Measurements from ENCODE around the gene FAM50A.

The FAM50A gene

DNA sequence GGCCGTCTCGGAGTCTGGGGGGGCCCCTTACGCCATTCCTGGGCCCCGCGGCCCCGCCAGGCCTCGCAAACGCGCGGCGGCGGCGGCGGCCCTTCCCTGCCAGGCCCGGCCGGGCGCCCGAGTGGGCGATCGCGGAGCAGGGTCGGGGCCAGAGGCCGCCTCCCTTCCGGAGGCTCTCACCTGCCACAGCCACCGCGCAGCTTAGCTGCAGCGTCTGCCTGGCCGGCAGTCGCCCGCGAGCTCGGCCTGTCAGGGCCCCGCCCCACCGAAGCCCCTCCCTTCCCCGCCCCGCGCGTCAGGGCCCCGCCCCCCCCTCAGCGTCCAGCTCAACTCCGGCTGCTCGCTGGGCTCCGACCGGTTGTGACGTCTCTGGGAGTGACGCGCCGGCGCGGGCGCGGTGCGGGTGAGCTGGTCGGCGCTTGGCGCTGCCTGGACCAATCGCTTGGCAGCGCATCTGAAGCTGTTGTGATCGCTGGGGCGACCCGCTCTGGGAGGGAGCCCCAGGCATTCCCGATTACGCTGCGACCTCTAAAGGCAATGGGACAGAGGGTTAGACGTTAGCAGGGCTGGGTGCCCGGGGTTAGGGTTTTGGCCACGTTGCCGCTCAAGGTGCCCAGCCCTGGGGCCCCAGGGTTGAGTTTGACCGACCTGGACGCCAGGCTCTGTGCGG lies 46.6 kb downstream of the FAM50A start, which contains the start of gene SLC10A3 (continued):
- TF ChIP-seq ZNF214 (tag by site-specific recombination; IDR thresholded peaks at IDR 0.05; ENCODE audit: borderline replicate concordance) (no peak), ZNF473 (tag by site-specific recombination; IDR thresholded peaks at IDR 0.05) (no peak), MZF1 (tag by site-specific recombination; IDR thresholded peaks at IDR 0.05; ENCODE audit: borderline replicate concordance) (no peak), GLI4 (tag by site-specific recombination; IDR thresholded peaks at IDR 0.05) (no peak), IKZF3 (tag by site-specific recombination; IDR thresholded peaks at IDR 0.05) (no peak), RBAK (tag by site-specific recombination; IDR thresholded peaks at IDR 0.05) (no peak), ZNF792 (tag by site-specific recombination; IDR thresholded peaks at IDR 0.05) (no peak), ZNF366 (tag by site-specific recombination; conservative IDR thresholded peaks at IDR 0.05) (no peak), ZNF529 (tag by site-specific recombination; IDR thresholded peaks at IDR 0.05; ENCODE audit: insufficient replicate concordance) (no peak), ZNF140 (tag by site-specific recombination; IDR thresholded peaks at IDR 0.05) (no peak), ZFP41 (tag by site-specific recombination; IDR thresholded peaks at IDR 0.05; ENCODE audit: borderline replicate concordance) (no peak), ZXDB (tag by site-specific recombination; IDR thresholded peaks at IDR 0.05) (0 out of 2 replicates have a peak, but pooled peaks have one; percentile 34), ZNF585B (tag by site-specific recombination; IDR thresholded peaks at IDR 0.05) (no peak), SP3 (tag by site-specific recombination; IDR thresholded peaks at IDR 0.05) (peak; percentile 67), YY2 (tag by site-specific recombination; IDR thresholded peaks at IDR 0.05) (no peak), SCRT2 (tag by site-specific recombination; IDR thresholded peaks at IDR 0.05) (no peak), ZNF544 (tag by site-specific recombination; IDR thresholded peaks at IDR 0.05) (no peak), FEZF1 (tag by site-specific recombination; IDR thresholded peaks at IDR 0.05) (no peak), ZNF571 (tag by site-specific recombination; IDR thresholded peaks at IDR 0.05) (no peak), ZNF239 (tag by site-specific recombination; IDR thresholded peaks at IDR 0.05) (no peak), ZNF433 (tag by site-specific recombination; IDR thresholded peaks at IDR 0.05; ENCODE audit: low read depth) (no peak), ZNF184 (tag by site-specific recombination; IDR thresholded peaks at IDR 0.05) (0 out of 2 replicates have a peak, but pooled peaks have one; percentile 35), MYNN (tag by site-specific recombination; IDR thresholded peaks at IDR 0.05; ENCODE audit: borderline replicate concordance) (no peak), ZBTB1 (tag by site-specific recombination; IDR thresholded peaks at IDR 0.05) (no peak)
- TF ChIP-seq, protein P1, sequence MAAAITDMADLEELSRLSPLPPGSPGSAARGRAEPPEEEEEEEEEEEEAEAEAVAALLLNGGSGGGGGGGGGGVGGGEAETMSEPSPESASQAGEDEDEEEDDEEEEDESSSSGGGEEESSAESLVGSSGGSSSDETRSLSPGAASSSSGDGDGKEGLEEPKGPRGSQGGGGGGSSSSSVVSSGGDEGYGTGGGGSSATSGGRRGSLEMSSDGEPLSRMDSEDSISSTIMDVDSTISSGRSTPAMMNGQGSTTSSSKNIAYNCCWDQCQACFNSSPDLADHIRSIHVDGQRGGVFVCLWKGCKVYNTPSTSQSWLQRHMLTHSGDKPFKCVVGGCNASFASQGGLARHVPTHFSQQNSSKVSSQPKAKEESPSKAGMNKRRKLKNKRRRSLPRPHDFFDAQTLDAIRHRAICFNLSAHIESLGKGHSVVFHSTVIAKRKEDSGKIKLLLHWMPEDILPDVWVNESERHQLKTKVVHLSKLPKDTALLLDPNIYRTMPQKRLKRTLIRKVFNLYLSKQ (tag by site-specific recombination; IDR thresholded peaks at IDR 0.05; ENCODE audit: borderline replicate concordance), result no peak
- TF ChIP-seq, protein P2, sequence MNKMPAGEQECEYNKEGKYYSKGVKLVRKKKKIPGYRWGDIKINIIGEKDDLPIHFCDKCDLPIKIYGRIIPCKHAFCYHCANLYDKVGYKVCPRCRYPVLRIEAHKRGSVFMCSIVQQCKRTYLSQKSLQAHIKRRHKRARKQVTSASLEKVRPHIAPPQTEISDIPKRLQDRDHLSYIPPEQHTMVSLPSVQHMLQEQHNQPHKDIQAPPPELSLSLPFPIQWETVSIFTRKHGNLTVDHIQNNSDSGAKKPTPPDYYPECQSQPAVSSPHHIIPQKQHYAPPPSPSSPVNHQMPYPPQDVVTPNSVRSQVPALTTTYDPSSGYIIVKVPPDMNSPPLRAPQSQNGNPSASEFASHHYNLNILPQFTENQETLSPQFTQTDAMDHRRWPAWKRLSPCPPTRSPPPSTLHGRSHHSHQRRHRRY (tag by site-specific recombination; IDR thresholded peaks at IDR 0.05), result no peak
- TF ChIP-seq, protein P3, sequence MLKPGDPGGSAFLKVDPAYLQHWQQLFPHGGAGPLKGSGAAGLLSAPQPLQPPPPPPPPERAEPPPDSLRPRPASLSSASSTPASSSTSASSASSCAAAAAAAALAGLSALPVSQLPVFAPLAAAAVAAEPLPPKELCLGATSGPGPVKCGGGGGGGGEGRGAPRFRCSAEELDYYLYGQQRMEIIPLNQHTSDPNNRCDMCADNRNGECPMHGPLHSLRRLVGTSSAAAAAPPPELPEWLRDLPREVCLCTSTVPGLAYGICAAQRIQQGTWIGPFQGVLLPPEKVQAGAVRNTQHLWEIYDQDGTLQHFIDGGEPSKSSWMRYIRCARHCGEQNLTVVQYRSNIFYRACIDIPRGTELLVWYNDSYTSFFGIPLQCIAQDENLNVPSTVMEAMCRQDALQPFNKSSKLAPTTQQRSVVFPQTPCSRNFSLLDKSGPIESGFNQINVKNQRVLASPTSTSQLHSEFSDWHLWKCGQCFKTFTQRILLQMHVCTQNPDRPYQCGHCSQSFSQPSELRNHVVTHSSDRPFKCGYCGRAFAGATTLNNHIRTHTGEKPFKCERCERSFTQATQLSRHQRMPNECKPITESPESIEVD (tag by site-specific recombination; IDR thresholded peaks at IDR 0.05), result no peak
- TF ChIP-seq, protein P4, sequence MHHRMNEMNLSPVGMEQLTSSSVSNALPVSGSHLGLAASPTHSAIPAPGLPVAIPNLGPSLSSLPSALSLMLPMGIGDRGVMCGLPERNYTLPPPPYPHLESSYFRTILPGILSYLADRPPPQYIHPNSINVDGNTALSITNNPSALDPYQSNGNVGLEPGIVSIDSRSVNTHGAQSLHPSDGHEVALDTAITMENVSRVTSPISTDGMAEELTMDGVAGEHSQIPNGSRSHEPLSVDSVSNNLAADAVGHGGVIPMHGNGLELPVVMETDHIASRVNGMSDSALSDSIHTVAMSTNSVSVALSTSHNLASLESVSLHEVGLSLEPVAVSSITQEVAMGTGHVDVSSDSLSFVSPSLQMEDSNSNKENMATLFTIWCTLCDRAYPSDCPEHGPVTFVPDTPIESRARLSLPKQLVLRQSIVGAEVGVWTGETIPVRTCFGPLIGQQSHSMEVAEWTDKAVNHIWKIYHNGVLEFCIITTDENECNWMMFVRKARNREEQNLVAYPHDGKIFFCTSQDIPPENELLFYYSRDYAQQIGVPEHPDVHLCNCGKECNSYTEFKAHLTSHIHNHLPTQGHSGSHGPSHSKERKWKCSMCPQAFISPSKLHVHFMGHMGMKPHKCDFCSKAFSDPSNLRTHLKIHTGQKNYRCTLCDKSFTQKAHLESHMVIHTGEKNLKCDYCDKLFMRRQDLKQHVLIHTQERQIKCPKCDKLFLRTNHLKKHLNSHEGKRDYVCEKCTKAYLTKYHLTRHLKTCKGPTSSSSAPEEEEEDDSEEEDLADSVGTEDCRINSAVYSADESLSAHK (tag by site-specific recombination; IDR thresholded peaks at IDR 0.05), result no peak
- TF ChIP-seq, protein P5, sequence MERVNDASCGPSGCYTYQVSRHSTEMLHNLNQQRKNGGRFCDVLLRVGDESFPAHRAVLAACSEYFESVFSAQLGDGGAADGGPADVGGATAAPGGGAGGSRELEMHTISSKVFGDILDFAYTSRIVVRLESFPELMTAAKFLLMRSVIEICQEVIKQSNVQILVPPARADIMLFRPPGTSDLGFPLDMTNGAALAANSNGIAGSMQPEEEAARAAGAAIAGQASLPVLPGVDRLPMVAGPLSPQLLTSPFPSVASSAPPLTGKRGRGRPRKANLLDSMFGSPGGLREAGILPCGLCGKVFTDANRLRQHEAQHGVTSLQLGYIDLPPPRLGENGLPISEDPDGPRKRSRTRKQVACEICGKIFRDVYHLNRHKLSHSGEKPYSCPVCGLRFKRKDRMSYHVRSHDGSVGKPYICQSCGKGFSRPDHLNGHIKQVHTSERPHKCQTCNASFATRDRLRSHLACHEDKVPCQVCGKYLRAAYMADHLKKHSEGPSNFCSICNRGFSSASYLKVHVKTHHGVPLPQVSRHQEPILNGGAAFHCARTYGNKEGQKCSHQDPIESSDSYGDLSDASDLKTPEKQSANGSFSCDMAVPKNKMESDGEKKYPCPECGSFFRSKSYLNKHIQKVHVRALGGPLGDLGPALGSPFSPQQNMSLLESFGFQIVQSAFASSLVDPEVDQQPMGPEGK (tag by site-specific recombination; IDR thresholded peaks at IDR 0.05), result peak; percentile 38; the same call in 1 of the 2 replicates
- TF ChIP-seq, protein P6, sequence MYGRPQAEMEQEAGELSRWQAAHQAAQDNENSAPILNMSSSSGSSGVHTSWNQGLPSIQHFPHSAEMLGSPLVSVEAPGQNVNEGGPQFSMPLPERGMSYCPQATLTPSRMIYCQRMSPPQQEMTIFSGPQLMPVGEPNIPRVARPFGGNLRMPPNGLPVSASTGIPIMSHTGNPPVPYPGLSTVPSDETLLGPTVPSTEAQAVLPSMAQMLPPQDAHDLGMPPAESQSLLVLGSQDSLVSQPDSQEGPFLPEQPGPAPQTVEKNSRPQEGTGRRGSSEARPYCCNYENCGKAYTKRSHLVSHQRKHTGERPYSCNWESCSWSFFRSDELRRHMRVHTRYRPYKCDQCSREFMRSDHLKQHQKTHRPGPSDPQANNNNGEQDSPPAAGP (tag by site-specific recombination; IDR thresholded peaks at IDR 0.05), result no peak
- TF ChIP-seq, protein P7, sequence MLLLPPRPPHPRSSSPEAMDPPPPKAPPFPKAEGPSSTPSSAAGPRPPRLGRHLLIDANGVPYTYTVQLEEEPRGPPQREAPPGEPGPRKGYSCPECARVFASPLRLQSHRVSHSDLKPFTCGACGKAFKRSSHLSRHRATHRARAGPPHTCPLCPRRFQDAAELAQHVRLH (tag by site-specific recombination; IDR thresholded peaks at IDR 0.05), result no peak
